ENCODE measurements around the gene NDUFA5.

NDUFA5 gene

GRCh38 chr7:123499211-123499970, 58.2 kb downstream of the NDUFA5 start:
- no peak overlapping the region for H3K4me3 ChIP-seq (ENCODE audit: low read depth, low read length)
- DNase-seq (ENCODE audit: low read depth, low spot score), result no peak
- in situ Hi-C loops (cut with HindIII; ENCODE audit: low sequenced_read_pairs), result no loop called here
- TF ChIP-seq, protein P1, sequence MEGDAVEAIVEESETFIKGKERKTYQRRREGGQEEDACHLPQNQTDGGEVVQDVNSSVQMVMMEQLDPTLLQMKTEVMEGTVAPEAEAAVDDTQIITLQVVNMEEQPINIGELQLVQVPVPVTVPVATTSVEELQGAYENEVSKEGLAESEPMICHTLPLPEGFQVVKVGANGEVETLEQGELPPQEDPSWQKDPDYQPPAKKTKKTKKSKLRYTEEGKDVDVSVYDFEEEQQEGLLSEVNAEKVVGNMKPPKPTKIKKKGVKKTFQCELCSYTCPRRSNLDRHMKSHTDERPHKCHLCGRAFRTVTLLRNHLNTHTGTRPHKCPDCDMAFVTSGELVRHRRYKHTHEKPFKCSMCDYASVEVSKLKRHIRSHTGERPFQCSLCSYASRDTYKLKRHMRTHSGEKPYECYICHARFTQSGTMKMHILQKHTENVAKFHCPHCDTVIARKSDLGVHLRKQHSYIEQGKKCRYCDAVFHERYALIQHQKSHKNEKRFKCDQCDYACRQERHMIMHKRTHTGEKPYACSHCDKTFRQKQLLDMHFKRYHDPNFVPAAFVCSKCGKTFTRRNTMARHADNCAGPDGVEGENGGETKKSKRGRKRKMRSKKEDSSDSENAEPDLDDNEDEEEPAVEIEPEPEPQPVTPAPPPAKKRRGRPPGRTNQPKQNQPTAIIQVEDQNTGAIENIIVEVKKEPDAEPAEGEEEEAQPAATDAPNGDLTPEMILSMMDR (IDR thresholded peaks at IDR 0.05; ENCODE audit: low read depth, low read length), result no peak

DNA sequence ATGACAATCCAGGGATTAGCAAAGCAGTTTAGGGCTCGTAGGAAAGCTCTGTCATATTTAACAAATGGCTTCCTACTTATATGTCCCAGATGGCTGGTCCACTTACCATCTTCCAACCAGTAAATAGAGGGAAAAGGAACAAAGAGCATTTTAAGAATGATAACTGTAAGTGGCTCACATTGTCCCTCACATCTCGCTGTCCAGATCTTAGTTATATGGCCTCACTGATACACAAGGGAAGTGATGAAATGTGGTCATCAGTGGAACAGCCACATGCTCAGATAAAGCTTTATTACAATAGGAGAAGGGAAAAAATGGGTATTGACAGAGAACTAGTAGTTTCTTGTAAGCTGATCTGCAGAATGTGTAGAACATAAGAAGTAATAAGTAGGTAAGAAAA, 59.0 kb downstream of the NDUFA5 start:
- TF ChIP-seq, protein P1 (IDR thresholded peaks at IDR 0.05; ENCODE audit: low read depth, low read length), result no peak
- in situ Hi-C loops (cut with HindIII; ENCODE audit: low sequenced_read_pairs), result no loop called here
- no peak overlapping the region for H3K4me3 ChIP-seq (ENCODE audit: low read depth, low read length)
- no peak for DNase-seq (ENCODE audit: low read depth, low spot score)

DNA sequence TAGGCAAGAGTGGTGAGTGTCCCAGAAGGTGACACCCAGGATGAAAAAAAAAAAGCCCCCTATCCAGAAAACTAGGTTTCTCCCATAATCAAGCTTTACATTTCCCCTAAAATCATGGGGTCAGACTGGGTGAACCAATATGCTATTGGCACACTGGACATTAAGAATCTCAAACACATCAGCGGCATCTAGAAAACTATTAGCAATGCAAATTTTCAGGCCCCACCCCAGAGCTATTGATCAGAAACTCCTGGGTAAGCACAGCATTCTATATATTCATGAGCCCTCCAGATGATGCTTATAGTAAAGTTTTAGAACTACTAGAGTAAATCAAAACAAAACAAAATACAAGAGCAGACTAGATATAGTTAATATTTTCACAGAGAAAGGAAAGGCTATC, 59.6 kb downstream of the NDUFA5 start:
- in situ Hi-C loops (cut with HindIII; ENCODE audit: low sequenced_read_pairs), result no loop called here
- no peak for DNase-seq (ENCODE audit: low read depth, low spot score)
- TF ChIP-seq, protein P1 (IDR thresholded peaks at IDR 0.05; ENCODE audit: low read depth, low read length), result no peak
- H3K4me3 ChIP-seq (ENCODE audit: low read depth, low read length), result no peak overlapping the region

- DNase-seq (ENCODE audit: low read depth, low spot score), result peak; percentile 43
- TF ChIP-seq, protein P1 (IDR thresholded peaks at IDR 0.05; ENCODE audit: low read depth, low read length), result peak; percentile 59
- in situ Hi-C loops (cut with HindIII; ENCODE audit: low sequenced_read_pairs), result no loop called here
- H3K4me3 ChIP-seq (ENCODE audit: low read depth, low read length), result no peak overlapping the region
Observed at GRCh38 chr7:123494193-123494796, 63.3 kb downstream of the NDUFA5 start.

DNA sequence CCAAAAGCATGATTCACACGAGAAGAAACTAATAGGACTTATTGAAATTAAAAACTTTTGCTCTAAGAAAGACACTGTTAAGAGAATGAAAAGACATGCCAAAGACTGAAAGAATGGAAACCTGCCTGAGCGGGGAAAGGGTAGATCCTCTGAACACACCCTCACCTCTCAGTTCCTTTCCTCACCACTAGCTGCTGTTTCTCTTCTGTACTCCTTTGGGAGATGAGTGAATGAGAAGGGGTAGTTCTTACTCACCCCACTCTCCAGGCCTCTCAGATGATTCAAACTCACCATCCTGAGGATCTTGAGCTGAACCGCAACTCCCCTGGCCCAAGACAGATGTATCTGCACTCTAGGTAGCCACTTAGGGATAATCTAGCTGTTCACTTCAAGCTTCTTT, 65.1 kb downstream of the NDUFA5 start:
- TF ChIP-seq, protein P1 (IDR thresholded peaks at IDR 0.05; ENCODE audit: low read depth, low read length), result no peak
- in situ Hi-C loops (cut with HindIII; ENCODE audit: low sequenced_read_pairs), result no loop called here
- DNase-seq (ENCODE audit: low read depth, low spot score), result no peak
- no peak overlapping the region for H3K4me3 ChIP-seq (ENCODE audit: low read depth, low read length)
